Upper lobe of right lung (tissue), 1 donor: Measurements from ENCODE around the gene PLEKHM3. TPM values are rescaled to one million over a fixed set of nuclear protein-coding genes. Genes with fewer than 3 reads are reported as not detected.

Source experiments
- ATAC-seq: fragments of 200-7000 bp; cut with Tn5 transposase; one replicate; pipeline ENCODE4 v1.9.1; 2020; ENCODE audit warnings: mild to moderate bottlenecking, moderate library complexity
- DNase-seq: peaks from one replicate; pipeline ENCODE4 v3.0.0-alpha.2; 2020
- H3K27ac ChIP-seq: fragments of 200-600 bp; one replicate; pipeline ENCODE4 v1.8.0; 2022
- H3K27me3 ChIP-seq: fragments of 200-600 bp; one replicate; pipeline ENCODE4 v1.8.0; 2022; ENCODE audit warnings: mild to moderate bottlenecking
- H3K36me3 ChIP-seq: fragments of 200-600 bp; one replicate; pipeline ENCODE4 v1.8.0; 2022
- H3K4me1 ChIP-seq: fragments of 200-600 bp; one replicate; pipeline ENCODE4 v1.8.0; 2022
- H3K4me3 ChIP-seq: fragments of 200-600 bp; one replicate; pipeline ENCODE4 v1.8.0; 2022; ENCODE audit warnings: mild to moderate bottlenecking
- H3K9me3 ChIP-seq: fragments of 200-600 bp; one replicate; pipeline ENCODE4 v1.8.0; 2022
- CTCF ChIP-seq: fragments of 200-600 bp; IDR thresholded peaks from one replicate; pipeline ENCODE4 v1.8.0; 2022; ENCODE audit warnings: antibody characterized with exemption
- intact Hi-C: fragments of 100-400 bp; cut with DNase I; formaldehyde crosslinking; loops from one replicate; pipeline ENCODE4 v1.11.0; 2022
- total RNA-seq: library from RNA; stranded (reverse); fragmentation: NEBNext Ultra II Directional; extraction: Animal tissue kit (Norgen Biotek cat#: 25700); gene quantifications from one replicate; pipeline ENCODE4 v1.2.1, GENCODE V29; 2021
- donor health status: DM: no; HTN: yes; CAD: no; lungs with severe emphysema.

Gene PLEKHM3
- total RNA-seq, 1 donor from 2014 or later: 24.5 TPM

GRCh38 chr2:208040199-208041171, 15.2 kb upstream of the PLEKHM3 start:
- ATAC-seq (peak; percentile 94), DNase-seq (peak; percentile 79)
- H3K9me3 ChIP-seq: no peaks in the 10 kb centered on the region
- H3K27ac ChIP-seq: no peak overlapping the region
- H3K36me3 ChIP-seq: no peaks in the 10 kb centered on the region
- no peaks in the 10 kb centered on the region for H3K4me1 ChIP-seq
- H3K4me3 ChIP-seq: no peak overlapping the region
- intact Hi-C loops: no loop called here
- no peaks in the 10 kb centered on the region for H3K27me3 ChIP-seq
- peak; percentile 76 for TF ChIP-seq CTCF

GRCh38 chr2:208039376-208040110, 14.2 kb upstream of the PLEKHM3 start:
- intact Hi-C loops: loop anchor here (10.0 kb wide), 1 partner anchor 295 kb away; no protein-coding TSS in a partner anchor
- no peak for TF ChIP-seq CTCF
- H3K4me3 ChIP-seq: no peak overlapping the region
- no peaks in the 10 kb centered on the region for H3K9me3 ChIP-seq
- ATAC-seq (no peak), DNase-seq (no peak)
- no peaks in the 10 kb centered on the region for H3K4me1 ChIP-seq
- H3K36me3 ChIP-seq: no peaks in the 10 kb centered on the region
- H3K27me3 ChIP-seq: no peaks in the 10 kb centered on the region
- no peak overlapping the region for H3K27ac ChIP-seq

- DNase-seq: no peak
- H3K4me1 ChIP-seq: no peaks in the 10 kb centered on the region
- intact Hi-C loops: loop anchor here (10.0 kb wide), 1 partner anchor 293 kb away; no protein-coding TSS in a partner anchor
- no peak overlapping the region for H3K4me3 ChIP-seq
- TF ChIP-seq CTCF: no peak
- no peaks in the 10 kb centered on the region for H3K27me3 ChIP-seq
- no peaks in the 10 kb centered on the region for H3K36me3 ChIP-seq
- H3K27ac ChIP-seq: no peak overlapping the region
- no peak for ATAC-seq
- no peaks in the 10 kb centered on the region for H3K9me3 ChIP-seq
Observed at GRCh38 chr2:208037564-208038487, 12.5 kb upstream of the PLEKHM3 start.

GRCh38 chr2:208036357-208036756, 11.0 kb upstream of the PLEKHM3 start:
- intact Hi-C loops: loop anchor here (10.0 kb wide), 1 partner anchor 292 kb away; no protein-coding TSS in a partner anchor
- H3K9me3 ChIP-seq: no peaks in the 10 kb centered on the region

More at GRCh38 chr2:208036357-208036756, 11.0 kb upstream of the PLEKHM3 start:
- Histone ChIP-seq H3K4me1 (peaks cover under 1% of the 10 kb centered on the region), H3K27ac (no peak overlapping the region), H3K27me3 (no peaks in the 10 kb centered on the region), H3K4me3 (no peak overlapping the region), H3K36me3 (no peaks in the 10 kb centered on the region)
- no peak for ATAC-seq
- TF ChIP-seq CTCF: no peak
- DNase-seq: no peak
